ENCODE data around the gene FLNB. TPM values are rescaled to one million over a fixed set of nuclear protein-coding genes. Genes with fewer than 3 reads are reported as not detected.

The FLNB gene
- total and polyA plus RNA-seq, 2 of the 8 experiments (the other 6 are each of a cell fraction or from before 2014, with no cell fraction given), result 72.3 to 118 TPM

GRCh38 chr3:58058361-58059263, 50.4 kb downstream of the FLNB start (continued):
- no peak for TF ChIP-seq CHD7 (IDR thresholded peaks at IDR 0.05; ENCODE audit: insufficient replicate concordance, low read length)
- TF ChIP-seq CEBPB (IDR thresholded peaks at IDR 0.05; ENCODE audit: low read depth, low read length), result no peak
- no peak for TF ChIP-seq TAF1 (IDR thresholded peaks at IDR 0.05; ENCODE audit: low read depth, low read length)
- no peak for TF ChIP-seq RAD21 (IDR thresholded peaks at IDR 0.05 in 1 of 2, conservative IDR thresholded peaks at IDR 0.05 in 1 of 2; ENCODE audit: low read depth in 2 of 2, low read length in 2 of 2)
- no peak for TF ChIP-seq SP4 (IDR thresholded peaks at IDR 0.05; ENCODE audit: low read length)
- no peak for TF ChIP-seq POU5F1 (IDR thresholded peaks at IDR 0.05; ENCODE audit: low read depth, low read length)
- TF ChIP-seq TBP (IDR thresholded peaks at IDR 0.05; ENCODE audit: low read depth, low read length), result no peak
- no peak for TF ChIP-seq POLR2AphosphoS5 (IDR thresholded peaks at IDR 0.05; ENCODE audit: low read depth, low read length)
- TF ChIP-seq BCL11A (IDR thresholded peaks at IDR 0.05; ENCODE audit: low read depth in 2 of 2, low read length in 2 of 2), result no peak
- no peak for TF ChIP-seq FOSL1 (IDR thresholded peaks at IDR 0.05; ENCODE audit: insufficient read depth, low read depth, low read length)
